K562 (cell line): Measurements from ENCODE around the gene TMEM14C. TPM values are rescaled to one million over a fixed set of nuclear protein-coding genes. Genes with fewer than 3 reads are reported as not detected.

Experiments used
- ARID3B ChIP-seq: fragments of 250-450 bp; sonication (Bioruptor Pico); IDR thresholded peaks from 2 replicates; pipeline ENCODE4 v1.4.0; 2020; ENCODE audit warnings: borderline replicate concordance
- HNRNPL ChIP-seq: fragments of 200-400 bp; formaldehyde crosslinking; IDR thresholded peaks from 2 replicates; pipeline ENCODE4 v1.6.1; 2017; ENCODE audit warnings: low read depth, mild to moderate bottlenecking, low read length
- NR4A1 ChIP-seq, 2 experiments: fragments of 250-450 bp in 1 of 2; fragments of 450-650 bp in 1 of 2; sonication (Bioruptor Pico) in 1 of 2; IDR thresholded peaks; 2 replicates each; pipeline versions ENCODE4 v1.4.0 to v1.6.1; 2016 to 2020; ENCODE audit warnings: mild to moderate bottlenecking in 2 of 2, missing compliant biosample characterization in 1 of 2, missing genetic modification characterization in 1 of 2, moderate library complexity in 1 of 2
- OTX1 ChIP-seq: fragments of 450-650 bp; formaldehyde crosslinking; IDR thresholded peaks from 2 replicates; pipeline ENCODE4 v1.4.0; 2022; ENCODE audit warnings: mild to moderate bottlenecking
- SAFB2 ChIP-seq: fragments of 200-400 bp; formaldehyde crosslinking; IDR thresholded peaks from 2 replicates; pipeline ENCODE4 v1.6.1; 2018; ENCODE audit warnings: borderline replicate concordance, low read length, low read depth, moderate library complexity; ENCODE audit not compliant: severe bottlenecking
- SETDB1 ChIP-seq: IDR thresholded peaks from one replicate; pipeline ENCODE4 v1.6.1; 2012; ENCODE audit warnings: low read length, control low read depth, inconsistent platforms
- SIX5 ChIP-seq, 2 experiments: IDR thresholded peaks; 2 replicates each; pipeline ENCODE4 v1.6.1; 2011; ENCODE audit warnings: low read length in 2 of 2, borderline replicate concordance in 1 of 2, low read depth in 1 of 2, mild to moderate bottlenecking in 1 of 2, moderate library complexity in 1 of 2; ENCODE audit not compliant: insufficient read depth in 1 of 2
- ZC3H11A ChIP-seq: IDR thresholded peaks from 2 replicates; pipeline ENCODE4 v1.6.1; 2012; ENCODE audit warnings: low read depth, low read length, improper control_type of control experiment
- ZNF407 ChIP-seq: fragments of 450-650 bp; IDR thresholded peaks from 2 replicates; pipeline ENCODE4 v1.6.1; 2016; ENCODE audit warnings: low read depth
- polyA plus RNA-seq, 8 experiments: library from polyadenylated mRNA; depleted of rRNA in 4 of 8; stranded (reverse) in 5 of 8; unstranded in 3 of 8; fragments of >200 nt; fragmentation: Nextera tagmentation in 2 of 8; fragmentation: Illumina TruSeq in 1 of 8; extraction: Ambion mirVana in 2 of 8; extraction: Trizol in 1 of 8; gene quantifications; 2 replicates each; pipeline versions ENCODE4 v1.2.1 to v1.2.3, GENCODE V29; 2011 to 2014; ENCODE audit warnings: inconsistent platforms in 1 of 8, missing spikeins in 1 of 8
- total RNA-seq, 7 experiments: library from RNA; depleted of rRNA in 6 of 7; stranded (reverse); fragments of >200 nt in 6 of 7; fragmentation: Illumina TruSeq in 2 of 7; extraction: Trizol in 2 of 7; gene quantifications; 2 replicates each; pipeline versions ENCODE4 v1.2.1 to v1.2.3, GENCODE V29; 2011 to 2021; ENCODE audit warnings: low replicate concordance in 1 of 7
- TF ChIP-seq, protein P1 (sequence below): fragments of 450-650 bp; IDR thresholded peaks from 2 replicates; pipeline ENCODE4 v1.6.1; 2016; ENCODE audit warnings: borderline replicate concordance
- TF ChIP-seq, protein P2 (sequence below): sonication (generic); formaldehyde crosslinking; IDR thresholded peaks from 2 replicates; pipeline ENCODE4 v1.8.0; 2022; ENCODE audit warnings: missing genetic modification reagents, mild to moderate bottlenecking, moderate library complexity, borderline replicate concordance
- TF ChIP-seq, protein P3 (sequence below): fragments of 250-450 bp; sonication (Bioruptor Pico); IDR thresholded peaks from 2 replicates; pipeline ENCODE4 v1.5.0; 2021

TMEM14C gene
- total and polyA plus RNA-seq, 9 of the 15 experiments (the other 6 are each of a cell fraction or from before 2014, with no cell fraction given), result 151 to 496 (median 263) TPM

GRCh38 chr6:10722820-10723566 is at the start of gene TMEM14C (continued):
- 0 out of 2 replicates have a peak, but pooled peaks have one; percentile 9 for TF ChIP-seq ZNF407
- TF ChIP-seq, protein P1, sequence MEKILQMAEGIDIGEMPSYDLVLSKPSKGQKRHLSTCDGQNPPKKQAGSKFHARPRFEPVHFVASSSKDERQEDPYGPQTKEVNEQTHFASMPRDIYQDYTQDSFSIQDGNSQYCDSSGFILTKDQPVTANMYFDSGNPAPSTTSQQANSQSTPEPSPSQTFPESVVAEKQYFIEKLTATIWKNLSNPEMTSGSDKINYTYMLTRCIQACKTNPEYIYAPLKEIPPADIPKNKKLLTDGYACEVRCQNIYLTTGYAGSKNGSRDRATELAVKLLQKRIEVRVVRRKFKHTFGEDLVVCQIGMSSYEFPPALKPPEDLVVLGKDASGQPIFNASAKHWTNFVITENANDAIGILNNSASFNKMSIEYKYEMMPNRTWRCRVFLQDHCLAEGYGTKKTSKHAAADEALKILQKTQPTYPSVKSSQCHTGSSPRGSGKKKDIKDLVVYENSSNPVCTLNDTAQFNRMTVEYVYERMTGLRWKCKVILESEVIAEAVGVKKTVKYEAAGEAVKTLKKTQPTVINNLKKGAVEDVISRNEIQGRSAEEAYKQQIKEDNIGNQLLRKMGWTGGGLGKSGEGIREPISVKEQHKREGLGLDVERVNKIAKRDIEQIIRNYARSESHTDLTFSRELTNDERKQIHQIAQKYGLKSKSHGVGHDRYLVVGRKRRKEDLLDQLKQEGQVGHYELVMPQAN, result peak; percentile 68
- TF ChIP-seq ZC3H11A, result no peak
- TF ChIP-seq HNRNPL, result no peak
- TF ChIP-seq ARID3B (CRISPR knock-in tag), result no peak
- no peak; the same call in 1 of the 2 replicates for TF ChIP-seq NR4A1 (CRISPR knock-in tag; IDR thresholded peaks at IDR 0.05)
- TF ChIP-seq NR4A1 (tag; IDR thresholded peaks at IDR 0.05), result no peak
- TF ChIP-seq, protein P2, sequence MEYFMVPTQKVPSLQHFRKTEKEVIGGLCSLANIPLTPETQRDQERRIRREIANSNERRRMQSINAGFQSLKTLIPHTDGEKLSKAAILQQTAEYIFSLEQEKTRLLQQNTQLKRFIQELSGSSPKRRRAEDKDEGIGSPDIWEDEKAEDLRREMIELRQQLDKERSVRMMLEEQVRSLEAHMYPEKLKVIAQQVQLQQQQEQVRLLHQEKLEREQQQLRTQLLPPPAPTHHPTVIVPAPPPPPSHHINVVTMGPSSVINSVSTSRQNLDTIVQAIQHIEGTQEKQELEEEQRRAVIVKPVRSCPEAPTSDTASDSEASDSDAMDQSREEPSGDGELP (CRISPR knock-in tag), result peak; percentile 93; the same call in 1 of the 2 replicates
- TF ChIP-seq SETDB1, result no peak
- TF ChIP-seq OTX1 (CRISPR knock-in tag), result 0 out of 2 replicates have a peak, but pooled peaks have one; percentile 16
- TF ChIP-seq SIX5 (IDR thresholded peaks at IDR 0.05; ENCODE audit: borderline replicate concordance in 1 of 2, insufficient read depth in 1 of 2, low read depth in 1 of 2, low read length in 2 of 2), result no peak
- no peak for TF ChIP-seq SAFB2
- TF ChIP-seq, protein P3, sequence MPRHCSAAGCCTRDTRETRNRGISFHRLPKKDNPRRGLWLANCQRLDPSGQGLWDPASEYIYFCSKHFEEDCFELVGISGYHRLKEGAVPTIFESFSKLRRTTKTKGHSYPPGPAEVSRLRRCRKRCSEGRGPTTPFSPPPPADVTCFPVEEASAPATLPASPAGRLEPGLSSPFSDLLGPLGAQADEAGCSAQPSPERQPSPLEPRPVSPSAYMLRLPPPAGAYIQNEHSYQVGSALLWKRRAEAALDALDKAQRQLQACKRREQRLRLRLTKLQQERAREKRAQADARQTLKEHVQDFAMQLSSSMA, result no peak
